GM21367 (cell line): Measurements from ENCODE around the gene SMG6.
"Not testable (repeated sequence)": the region's sequence is repeated elsewhere in the genome, so short reads cannot be mapped to it uniquely, and the experiment has no call there.

Experiments used
- ATAC-seq: cut with Tn5 transposase; IDR thresholded peaks from one replicate; pipeline ENCODE4 v1.9.1; 2021; ENCODE audit not compliant: unreplicated experiment

Gene SMG6

DNA sequence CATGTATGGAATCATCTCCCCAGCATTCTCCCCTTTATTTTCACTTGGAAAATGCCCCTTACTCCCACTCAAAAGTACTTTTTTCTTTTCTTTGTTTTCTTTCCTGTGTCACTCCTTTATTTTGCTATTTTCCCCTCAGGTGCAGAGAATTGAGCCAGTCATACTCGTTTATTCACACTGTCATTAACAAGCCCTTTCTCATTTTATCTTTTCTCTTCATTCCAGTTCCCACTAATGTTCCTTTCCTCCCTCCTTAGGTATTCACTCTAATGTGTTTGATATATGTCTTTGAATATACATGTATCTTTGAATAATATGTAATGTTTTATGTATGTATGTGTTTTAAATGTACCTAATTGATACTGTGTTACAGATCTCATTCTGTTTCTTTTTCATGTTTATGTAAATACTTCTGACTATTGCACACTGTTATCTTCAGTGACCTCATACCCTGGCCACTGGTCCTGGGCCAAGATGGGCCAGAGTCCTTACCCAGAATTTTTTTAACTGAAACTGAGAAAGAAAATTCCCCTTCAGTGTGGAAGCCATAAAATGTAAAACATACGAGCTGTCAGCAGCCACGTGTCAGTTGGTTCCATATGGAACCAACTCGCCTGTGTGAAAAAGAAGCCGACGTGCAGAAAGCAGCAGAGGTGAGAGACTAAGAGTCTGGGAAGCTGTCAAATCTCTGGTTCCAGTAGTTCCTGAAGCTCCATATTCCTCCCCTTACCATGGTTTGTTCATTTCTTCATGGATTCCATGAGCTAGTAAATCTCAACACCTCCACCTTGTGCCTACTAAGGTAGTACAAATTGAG, 6.0 kb upstream of the SMG6 start:
- ATAC-seq = no peak

DNA sequence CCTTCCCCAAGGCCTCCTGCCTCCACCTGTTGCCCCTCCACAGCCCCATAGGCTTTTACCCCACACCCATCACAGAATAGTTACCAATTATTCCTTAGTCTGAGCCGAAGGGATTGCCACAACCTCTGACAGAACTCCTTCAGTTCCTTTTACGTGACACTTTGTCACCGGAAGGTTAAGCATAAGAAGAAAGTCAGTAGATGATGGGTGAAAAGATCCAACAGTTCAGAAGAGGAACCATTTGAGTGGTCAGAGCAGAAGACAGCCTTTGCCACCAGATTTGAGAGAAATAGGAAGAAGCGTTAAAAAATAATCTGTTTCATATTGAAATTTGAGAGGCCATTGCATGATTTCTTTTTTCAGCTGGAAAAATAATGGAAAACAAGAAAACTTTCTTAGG, 1.3 kb upstream of the SMG6 start:
- ATAC-seq = no peak

GRCh38 chr17:2302778-2303203, 794 bp downstream of the SMG6 start:
- peak; percentile 6 for ATAC-seq

DNA sequence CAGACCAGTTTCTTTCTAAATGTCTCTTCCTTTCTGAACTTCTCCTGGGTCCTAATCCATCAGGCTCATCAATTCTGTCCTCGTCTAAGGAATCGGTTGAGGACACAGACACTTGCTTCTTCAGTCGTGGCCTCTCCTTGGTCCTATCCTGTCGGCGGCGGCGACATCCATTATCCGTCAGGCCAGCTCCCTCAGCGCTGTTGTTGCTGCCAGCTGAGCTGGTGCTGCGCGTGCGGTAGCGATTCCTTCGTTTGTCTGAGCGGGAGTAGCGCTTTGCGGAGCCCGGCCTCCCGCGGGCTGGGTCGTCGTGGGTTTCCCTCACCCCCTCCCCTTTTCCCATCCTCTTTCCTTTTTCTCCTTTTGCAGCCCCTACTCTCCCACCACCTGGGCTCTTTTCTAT, 3.8 kb downstream of the SMG6 start:
- ATAC-seq = no peak

- no peak for ATAC-seq
Observed at GRCh38 chr17:2299136-2299535, 4.4 kb downstream of the SMG6 start.

GRCh38 chr17:2297023-2297422, 6.6 kb downstream of the SMG6 start:
- no peak for ATAC-seq

- ATAC-seq = no peak
Observed at GRCh38 chr17:2295575-2295974, 8.0 kb downstream of the SMG6 start.

DNA sequence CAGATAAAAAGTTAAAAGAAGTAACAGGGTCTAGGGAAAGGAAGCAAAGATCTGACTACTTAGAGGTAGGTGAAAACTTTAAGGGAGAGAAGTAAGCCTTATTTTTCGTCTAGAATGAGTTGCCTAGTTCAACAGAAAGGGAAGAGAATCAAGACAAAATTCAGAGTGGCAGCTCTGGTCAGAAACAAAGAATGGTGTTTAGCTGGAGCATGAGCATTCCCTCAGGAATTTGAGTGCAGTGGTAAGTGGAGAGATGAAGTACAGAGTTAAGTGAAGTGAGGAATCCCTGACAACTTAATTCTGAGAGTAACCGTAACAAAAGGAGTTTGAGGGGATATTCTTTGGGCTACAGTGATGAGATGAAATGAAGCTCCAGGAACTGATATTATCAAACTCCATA, 11.5 kb downstream of the SMG6 start:
- ATAC-seq = no peak

DNA sequence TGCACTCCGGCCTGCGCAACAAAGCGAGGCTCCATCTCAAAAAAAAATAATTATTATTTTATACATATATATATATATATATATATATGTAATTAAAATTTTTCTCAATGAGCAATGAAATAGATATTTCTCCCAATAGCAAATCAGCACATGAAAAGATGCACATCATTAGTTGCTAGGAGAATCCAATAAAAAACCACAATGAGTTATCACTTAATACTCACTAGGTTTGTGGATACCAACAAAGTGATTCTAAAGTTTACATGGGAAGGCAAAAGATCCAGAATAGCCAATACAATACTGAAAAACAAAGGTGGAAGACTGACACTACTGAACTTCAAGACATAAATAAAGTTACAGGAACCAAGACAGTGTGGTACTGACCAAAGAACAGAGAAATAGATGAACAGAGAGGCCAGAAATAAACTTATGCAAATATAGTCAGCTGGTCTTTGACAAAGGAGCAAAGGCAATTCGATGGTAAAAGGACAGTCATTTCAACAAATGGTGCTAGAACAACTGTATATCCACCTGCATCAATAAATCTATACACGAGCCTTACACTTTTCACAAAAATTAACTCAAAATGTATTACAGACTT, 13.6 kb downstream of the SMG6 start:
- ATAC-seq = no peak

DNA sequence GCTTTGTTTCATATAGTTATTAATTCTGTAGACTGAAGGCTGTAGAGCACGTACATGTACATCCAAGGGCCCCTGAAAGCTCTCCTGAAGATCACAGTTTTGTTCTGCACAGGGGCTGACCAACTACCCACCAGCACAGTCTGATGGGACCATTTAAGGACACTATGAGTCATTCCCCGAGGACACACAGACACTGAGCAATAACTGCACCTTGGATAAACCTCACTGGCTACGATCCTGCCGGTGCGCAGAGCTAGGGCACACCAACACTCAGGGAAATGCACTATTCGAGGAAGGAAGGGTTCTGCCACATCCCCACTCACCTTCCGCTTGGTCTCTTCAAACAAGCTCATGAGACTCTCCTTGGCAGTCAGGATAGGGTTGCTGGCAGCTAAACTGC, 20.3 kb downstream of the SMG6 start:
- no peak for ATAC-seq

- no peak for ATAC-seq
Observed at GRCh38 chr17:2282297-2282873, 21.2 kb downstream of the SMG6 start.

- no peak for ATAC-seq
Observed at GRCh38 chr17:2279707-2280106, 23.9 kb downstream of the SMG6 start.

DNA sequence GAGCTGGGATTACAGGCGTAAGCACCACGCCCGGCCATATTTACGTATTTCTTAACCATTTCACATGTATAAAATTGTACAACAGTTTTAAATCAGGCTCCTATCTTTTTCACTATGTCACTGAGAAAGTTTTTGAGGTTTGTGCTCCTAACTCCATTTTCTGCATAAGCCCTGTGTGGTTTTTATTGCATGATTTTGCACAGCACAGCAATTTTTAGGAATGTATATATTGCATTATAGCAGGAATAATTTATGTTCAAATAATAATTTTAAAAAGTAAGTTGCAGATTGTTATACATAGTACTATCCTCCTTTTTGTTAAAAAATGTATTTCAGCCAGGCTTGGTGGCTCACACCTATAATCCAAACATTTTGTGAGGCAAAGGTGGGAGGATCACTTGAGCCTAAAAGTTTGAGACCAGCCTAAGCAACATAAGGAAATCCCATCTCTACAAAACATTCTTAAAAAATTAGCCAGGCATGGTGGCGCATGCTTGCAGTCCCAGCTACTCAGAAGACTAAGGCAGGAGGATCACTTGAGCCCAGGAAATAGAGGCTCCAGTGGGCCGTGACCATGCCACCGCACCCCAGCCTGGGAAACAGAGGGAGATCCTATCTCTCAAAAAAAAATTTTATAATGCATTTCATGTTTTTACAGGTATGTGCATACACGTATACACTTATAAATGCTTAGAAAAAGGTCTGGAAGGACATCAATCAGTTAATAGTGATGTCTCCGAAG, 26.0 kb downstream of the SMG6 start:
- no peak for ATAC-seq

DNA sequence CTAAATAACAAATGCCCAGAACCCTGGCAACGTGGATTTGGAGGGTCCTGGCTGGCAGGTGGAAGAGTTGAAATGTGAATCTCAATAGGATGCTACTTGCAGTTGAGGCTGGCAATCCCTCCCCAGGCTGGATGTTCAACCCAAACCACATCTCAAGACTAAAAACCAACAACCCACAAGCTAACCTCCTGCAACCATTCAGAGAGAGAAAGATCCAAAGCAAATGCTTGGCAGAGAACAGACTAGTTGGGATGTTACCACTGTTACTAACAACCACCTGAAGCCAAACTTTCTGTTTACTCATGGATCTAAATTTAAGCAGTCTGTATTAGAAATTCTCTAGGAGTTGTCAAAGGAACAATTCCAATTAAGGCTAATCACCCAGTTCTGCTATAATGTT, 27.9 kb downstream of the SMG6 start:
- ATAC-seq = no peak

DNA sequence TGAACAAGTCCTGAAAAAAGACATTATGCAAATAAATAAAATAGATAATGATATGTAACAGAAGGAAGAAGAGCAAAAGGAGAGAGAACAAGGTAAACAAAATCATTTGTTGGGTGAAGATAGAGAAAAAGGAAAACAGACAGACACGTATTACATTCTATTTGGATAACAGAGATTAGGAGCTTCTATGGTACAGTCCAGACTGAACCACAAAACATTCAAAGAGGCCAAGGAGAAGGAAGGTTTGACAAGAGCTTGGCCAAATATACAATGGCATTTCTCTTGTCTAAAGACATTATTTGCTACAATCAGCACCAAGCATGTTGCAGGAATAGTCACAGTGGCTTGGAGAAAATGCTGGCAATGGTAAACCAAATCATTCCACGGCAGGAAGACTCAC, 29.2 kb downstream of the SMG6 start:
- ATAC-seq = no peak

DNA sequence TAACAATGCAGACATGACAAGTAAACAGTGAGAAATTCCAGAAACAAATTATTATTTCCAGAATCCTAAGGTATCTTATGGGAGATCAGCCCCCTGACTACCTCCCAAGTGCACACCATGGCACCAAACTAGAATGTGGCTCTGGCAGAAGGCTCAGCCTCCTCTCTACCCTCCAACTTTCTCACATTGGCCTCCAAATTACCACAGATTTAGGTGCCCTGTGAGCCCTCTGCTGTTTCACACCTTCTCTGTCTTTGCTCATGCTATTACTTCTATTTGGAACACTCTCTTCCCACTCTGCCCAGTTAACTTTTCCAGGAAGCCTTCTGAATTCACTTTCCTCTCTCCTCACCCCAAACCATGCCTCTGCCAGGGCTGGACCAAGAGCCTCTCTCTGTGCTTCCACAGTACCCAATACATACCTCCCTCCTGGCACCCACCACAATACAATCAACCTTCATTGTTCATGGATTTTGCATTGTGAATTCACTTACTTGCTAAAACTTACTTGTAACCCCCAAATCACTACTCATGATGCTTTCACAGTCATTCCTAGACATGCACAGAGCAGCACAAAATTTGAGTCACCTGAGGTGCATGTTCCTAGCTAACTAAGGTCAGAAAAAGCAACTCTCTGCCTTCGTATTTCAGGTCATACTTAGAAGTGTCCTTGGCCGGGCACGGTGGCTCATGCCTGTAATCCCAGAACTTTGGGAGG, 31.4 kb downstream of the SMG6 start:
- no peak for ATAC-seq

DNA sequence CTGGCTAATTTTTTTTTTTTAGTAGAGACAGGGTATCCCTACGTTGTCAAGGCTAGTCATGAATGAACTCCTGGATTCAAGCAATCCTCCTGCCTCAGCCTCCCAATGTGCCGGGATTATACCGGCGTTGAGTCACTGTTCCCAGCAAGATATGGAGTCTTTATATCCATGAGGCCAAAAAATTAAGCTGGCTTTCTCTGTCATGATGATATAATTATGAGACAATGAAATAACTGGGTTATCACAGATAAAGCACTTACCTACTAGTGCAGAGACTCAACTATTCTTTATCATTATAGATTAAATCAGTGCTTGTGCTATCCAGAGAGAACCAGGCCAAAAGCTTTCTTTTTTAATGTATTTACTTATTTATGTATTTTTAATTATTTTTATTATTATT, 36.2 kb downstream of the SMG6 start:
- ATAC-seq = no peak

DNA sequence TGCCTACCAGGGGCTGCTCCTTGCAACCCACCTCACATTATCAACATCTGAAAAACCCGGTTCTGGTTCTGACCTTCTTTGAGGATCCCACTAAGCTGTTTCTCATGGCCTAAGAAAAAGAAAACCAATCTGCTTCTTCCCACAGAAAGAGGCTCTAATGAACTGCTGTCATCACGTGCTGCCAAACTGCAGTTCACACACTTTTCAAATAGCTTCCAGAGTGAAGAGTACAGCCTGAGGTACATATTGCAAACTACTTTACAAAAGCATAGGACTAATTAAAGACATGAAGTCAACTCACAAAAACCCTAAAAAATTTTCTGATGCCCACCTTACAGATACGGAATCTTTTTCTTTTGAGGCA, 36.7 kb downstream of the SMG6 start:
- ATAC-seq = peak; percentile 6

DNA sequence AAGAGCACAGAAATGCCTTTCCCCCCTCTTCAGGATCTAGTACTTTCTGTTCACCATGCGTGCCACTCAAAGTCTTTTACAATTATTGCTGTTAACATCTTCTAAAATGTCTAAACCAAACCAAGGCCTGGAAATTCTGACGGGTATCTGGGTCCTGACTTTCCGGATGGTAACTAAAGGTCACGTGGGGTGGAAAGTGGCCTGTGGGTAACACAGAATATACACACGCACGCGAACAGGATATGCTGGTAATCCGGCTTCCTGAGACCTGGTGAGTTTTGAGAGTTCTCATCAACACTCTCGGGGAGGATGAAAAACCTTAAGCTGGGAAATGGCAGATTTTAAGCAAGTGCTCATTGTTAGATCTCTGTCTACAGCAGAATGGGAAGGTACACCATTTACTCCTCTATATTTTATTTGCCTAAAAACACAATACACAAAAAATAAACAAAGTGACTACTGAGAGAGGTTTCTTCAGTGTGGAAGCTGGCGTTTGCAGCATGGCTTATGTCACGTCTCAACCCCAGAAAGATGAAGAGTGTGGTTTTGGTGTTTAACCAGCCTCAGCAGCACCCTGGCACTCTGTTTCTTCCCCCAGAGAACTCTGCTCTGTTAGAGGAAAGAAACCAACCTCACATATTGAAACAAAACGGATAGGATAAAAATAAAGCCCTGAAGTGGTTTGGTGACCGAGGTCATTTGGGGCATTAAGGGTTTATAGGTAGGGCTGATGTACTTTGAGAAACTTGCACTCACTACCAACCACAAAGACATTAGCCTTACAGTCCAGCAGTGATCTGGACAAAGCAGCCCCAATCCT, 37.3 kb downstream of the SMG6 start:
- ATAC-seq = peak; percentile 53

DNA sequence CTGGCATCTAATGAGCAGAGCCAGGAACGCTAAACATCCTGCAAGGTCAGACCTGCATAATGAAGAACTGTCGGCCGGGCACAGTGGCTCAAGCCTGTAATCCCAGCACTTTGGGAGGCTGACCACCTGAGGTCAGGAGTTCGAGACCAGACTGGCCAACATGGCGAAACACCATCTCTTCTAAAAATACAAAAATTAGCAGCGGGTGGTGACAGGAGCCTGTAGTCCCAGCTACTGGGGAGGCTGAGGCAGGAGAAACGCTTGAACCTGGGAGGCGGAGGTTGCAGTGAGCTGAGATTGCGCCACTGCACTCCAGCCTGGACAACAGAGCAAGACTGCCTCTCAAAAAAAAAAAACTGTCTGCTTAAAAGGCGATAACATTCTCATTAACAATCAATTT, 38.4 kb downstream of the SMG6 start:
- ATAC-seq = not testable (repeated sequence)
